GM19438 (cell line): ENCODE data around the gene ECEL1.

Source experiments
- ATAC-seq: cut with Tn5 transposase; IDR thresholded peaks from one replicate; pipeline ENCODE4 v1.9.1; 2021; ENCODE audit warnings: low read depth; ENCODE audit not compliant: unreplicated experiment

The ECEL1 gene

DNA sequence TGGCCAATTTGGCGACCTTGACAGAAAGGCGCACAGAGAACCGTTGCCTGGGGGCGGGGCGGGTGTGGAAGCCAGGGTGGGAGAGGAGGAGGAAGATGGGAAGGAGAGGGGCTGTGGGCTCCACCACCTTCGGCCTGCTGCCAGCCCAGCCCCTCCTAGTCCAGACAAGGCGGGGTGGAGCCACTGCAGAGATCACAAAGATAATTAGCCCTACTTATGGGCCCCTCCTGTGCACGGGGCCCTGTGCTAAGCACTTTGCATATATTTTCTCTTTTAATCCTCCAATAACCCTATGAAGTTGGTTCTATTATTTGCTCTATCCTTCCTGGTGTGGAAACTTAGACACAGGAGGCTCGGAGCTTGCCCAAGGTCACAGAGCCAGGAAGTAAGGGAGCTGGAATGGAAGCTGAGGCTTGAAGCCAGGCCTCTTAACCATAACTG, 13.7 kb upstream of the ECEL1 start:
- ATAC-seq: no peak

DNA sequence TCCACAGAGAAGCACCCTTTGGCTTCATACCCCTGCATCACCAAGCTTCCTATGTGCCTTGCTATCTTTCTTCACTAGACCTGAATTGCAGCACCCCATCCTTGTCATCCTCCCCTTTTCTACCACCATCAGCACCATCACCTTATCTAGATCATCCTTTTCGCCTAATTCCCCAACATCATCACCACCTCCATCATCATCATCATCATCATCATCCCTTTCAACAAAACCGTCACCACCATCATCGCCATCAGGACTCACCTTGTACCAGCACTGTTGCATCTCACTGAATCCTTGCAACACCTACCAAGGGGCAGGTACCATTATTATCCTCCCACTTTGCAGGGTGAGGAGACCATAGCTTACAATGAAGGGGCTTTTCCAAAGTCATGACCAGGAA, 10.8 kb upstream of the ECEL1 start:
- no peak for ATAC-seq

DNA sequence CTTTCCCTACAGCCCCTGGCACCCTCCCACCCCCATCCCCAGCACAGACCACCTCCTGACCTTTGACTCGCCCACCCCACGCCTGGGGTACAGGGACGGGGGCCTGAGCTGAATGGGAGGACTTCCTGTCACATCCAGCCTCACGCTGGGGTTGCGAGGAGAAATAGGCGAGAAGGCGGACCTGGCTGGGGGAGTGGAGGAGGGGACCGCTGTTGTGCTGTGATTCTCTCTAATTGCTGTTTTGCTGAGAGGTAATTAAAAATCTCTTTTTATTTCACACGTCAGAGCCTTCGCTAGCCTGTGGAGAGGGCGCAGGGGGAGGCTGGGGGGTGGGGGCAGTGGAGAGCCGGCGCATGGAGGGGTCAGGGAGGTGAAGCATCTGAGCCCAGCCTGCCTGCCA, 9.7 kb upstream of the ECEL1 start:
- ATAC-seq: no peak

DNA sequence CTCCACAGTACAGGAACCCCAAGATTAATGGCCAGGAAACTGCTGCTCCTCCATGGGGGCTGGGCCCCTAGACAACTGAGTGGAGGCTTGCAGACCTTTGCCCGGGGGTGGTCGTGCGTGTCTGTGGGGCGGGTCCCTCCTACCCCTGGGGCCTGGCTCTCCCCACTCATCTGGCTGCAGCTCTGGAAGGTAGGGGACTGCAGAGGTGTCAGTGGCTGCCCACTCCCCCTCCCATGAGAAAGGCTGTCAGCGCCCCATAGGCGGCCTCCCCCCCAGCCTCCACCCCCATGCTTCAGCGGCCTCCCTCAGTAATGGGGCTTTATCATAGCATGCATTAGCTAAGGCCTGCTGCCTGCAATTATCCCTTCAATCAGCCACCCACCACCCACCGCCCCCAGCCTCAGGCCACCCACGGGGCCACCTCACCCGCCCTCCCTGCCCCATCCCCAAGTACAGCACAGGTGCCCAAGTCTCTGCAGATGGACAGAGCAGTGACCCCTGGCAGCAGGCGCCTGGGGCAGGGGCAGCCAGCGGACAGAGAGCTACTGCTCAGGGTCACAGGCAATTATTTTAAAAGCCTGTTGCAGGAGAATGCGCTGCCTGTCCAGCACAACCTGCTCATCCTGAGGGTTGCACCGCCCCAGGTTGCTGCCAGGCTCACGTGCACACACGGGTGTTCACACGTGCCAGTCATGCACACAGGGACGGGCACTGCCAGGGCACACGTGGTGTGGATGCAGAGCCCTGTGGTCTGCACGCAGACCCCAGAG, 9.1 kb upstream of the ECEL1 start:
- no peak for ATAC-seq

DNA sequence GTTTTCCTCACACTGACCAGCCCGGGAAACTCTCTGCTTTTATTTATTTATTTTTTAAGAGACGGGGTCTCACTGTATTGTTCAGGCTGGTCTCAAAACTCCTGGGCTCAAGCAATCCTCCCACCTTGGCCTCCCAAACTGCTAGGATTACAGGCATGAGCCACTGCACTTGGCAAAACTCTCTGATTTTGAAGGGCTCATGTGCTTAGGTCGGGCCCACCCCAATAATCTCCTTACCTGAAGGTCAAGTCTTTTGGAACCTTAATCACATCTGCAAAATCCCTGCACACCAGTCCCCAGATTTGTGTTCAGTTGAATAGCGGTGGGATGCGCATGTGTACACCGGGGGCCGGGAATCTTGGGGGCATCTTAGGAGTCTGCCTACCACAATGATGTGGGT, 7.7 kb upstream of the ECEL1 start:
- ATAC-seq: no peak

DNA sequence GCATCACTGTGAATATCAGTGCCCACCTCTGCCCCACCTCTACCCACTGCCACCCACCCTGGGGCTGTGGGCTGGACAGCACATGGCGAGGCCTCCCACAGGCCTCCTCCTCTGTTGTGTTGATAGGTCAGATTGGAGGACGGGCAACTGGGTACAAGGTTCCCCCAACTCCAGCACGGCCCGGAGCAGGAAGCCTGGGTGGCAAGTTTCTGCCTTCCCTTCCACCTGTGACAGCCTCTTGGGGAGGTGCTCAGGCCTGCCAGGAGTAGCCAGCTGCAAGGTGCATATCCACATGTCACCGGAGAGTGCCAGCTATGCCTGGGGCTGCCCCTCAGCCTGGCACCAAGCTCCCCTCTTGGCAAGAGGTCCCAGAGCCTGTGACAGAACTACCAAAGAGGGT, 6.9 kb upstream of the ECEL1 start:
- ATAC-seq: no peak

DNA sequence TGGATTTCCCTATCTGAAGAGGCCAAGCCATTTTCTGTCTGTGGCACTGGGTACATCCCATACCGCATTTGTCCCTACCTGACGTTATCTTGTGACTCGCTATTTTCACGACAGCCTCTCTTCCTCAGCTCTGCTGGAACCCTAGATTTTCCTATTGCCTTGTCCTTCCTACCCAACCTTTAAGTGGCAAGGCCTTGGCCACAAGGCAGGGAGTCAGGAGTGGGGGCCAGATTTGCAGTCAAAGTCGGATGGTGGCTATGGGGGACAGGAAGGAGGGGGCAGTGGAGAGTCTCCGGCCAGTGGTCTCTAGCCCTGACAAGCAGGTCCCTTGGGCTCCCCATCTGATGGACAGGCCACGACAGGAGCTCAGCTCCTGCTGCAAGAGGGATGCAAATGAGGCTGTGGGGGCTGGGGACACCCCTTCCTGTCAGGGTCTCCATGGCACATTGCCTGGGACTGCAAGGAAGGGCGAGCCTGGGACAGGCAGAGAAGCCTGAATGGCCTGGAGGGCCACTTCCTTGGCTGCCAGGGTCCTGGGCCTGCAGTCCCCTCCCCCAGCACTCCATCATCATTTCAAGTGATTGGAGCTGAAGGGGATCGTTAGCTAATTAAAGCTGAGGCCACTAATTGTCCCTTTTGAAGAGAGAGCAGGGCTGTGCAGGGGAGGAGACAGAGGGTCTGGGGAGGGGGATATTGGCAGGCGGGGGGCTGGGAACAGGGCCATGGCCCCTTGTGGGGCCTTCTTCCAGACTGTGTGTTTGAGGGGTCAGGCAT, 6.3 kb upstream of the ECEL1 start:
- ATAC-seq: no peak

DNA sequence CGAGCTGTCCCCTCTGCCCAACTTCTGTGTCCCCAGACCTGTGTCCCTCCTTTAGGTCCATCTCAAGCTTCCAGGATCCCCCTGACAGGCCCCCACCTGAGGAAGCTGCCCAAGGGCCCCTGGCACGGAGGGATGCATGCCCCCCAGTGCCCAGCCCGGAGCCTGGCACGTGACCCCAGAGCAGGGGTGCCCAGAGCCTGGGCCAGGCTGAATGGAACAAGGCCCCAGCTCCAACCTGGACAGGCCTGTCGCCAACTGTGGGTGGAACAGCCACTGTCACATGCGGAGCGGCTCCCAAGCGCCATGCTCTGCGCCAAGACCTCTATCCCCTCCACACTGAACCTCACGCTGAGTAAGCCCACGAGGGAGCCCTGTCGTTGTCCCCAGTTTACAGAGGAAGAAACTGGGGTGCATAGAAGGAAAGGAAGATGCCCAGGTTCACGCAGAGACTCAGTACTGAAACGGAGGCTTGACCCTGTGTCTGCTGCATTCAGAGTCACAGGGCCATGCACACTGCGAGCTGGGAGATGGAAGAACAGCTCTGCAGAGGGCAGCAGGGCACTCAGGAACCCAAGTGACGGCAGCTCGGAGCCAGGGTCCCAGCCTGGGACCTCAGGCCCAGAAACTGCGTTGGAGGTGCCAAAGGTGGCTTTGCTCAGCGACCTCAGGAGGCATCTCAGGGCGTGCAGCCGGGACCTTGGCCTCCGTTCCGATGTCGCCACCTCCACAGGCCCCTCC, 5.5 kb upstream of the ECEL1 start:
- ATAC-seq: no peak

- no peak for ATAC-seq
These were observed 4.7 kb upstream of the ECEL1 start for GRCh38 chr2:232492236-232492848.

- ATAC-seq: no peak
These were observed 3.6 kb upstream of the ECEL1 start for GRCh38 chr2:232491139-232491780.

DNA sequence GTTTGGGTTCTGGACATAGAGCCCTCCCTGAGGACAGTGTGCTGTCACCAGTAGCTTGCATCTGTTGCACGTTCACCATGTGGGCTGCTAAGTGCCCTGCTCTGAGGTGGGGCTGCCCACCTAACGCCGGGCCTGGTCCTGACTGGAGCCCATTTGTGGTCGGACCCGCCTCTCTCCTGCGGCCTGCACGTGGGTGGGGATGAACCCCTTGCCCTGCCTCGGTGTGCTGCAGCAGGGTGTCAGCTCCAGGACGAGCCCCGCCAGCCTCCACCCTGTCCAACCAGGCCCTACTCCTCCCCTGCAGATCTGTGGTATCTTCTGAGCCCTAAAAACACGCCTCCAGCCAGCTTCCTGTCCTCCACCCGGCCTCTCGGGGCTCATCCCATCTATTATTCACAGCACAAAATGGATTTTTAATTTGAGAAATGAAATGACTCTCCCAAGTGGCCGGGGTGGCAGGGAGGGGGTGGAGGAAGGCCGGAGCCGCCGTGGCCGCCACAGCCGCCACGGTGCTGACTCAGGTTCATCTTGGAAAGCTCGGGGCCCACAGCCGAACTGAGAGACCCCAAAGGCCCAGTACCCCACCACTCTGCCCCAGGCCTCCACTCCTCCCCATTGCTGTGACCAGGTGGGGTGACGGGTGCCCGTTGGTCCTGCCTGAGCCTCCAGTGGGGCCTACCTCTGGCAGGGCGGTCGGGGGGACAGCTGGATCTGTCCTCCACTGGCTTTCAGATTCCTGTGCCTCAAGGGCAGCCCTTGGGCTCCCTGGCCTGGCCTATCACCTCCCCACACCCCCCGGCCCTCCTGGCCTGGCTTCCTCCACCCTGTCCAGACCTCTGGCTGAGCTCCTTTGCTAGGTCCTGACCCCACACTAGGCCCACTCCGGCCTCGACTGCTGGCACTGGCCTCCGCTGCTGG, 2.8 kb upstream of the ECEL1 start:
- ATAC-seq: no peak

GRCh38 chr2:232489516-232490220, 2.0 kb upstream of the ECEL1 start:
- no peak for ATAC-seq

GRCh38 chr2:232488721-232489300, 1.2 kb upstream of the ECEL1 start:
- no peak for ATAC-seq

- ATAC-seq: no peak
These were observed 570 bp upstream of the ECEL1 start for GRCh38 chr2:232488097-232488711.

- ATAC-seq: no peak
These were observed 863 bp downstream of the ECEL1 start for GRCh38 chr2:232486558-232487384.

GRCh38 chr2:232485757-232486557, 1.7 kb downstream of the ECEL1 start:
- ATAC-seq: no peak
